ENCODE results near the gene UTF1.

DNA sequence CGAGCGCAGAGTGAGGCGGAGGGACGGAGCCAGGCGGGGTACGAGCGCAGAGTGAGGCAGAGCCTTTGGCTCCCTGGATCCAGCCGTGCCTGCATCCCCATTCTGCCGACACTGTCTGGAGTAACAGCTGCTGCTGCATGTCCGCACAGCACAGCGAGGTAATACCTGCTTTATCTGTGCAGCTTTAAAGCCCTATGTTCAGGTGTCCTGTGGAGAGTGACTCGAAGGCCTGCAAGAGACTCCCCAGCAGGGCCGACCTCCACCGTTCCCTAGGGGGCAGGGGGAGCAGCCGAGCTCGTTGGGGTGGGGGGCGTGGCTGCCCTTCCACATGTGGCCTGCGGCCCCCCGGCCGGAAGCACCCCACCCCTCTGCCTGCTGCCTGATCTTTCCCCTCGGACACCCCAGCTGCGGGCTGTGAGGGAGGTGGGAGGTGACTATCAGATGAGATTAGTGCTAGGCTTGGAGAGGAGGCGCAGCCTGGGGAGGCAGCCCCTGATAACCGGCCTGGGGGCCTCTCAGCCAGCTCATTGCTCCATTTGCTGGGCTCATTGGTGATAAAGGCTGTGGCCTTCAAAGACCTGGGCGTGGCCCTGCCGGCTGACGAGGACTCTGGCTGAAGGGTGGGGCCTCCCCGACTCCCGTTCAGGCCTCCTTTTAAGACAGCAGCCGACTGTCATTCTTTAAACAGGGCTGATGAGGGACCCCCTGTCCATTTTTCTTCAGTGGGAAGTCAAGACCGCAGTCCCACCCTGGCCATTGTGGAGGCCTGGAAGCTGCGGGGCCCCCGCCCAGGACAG lies 15.6 kb downstream of the UTF1 start:
- TF ChIP-seq, protein P1, sequence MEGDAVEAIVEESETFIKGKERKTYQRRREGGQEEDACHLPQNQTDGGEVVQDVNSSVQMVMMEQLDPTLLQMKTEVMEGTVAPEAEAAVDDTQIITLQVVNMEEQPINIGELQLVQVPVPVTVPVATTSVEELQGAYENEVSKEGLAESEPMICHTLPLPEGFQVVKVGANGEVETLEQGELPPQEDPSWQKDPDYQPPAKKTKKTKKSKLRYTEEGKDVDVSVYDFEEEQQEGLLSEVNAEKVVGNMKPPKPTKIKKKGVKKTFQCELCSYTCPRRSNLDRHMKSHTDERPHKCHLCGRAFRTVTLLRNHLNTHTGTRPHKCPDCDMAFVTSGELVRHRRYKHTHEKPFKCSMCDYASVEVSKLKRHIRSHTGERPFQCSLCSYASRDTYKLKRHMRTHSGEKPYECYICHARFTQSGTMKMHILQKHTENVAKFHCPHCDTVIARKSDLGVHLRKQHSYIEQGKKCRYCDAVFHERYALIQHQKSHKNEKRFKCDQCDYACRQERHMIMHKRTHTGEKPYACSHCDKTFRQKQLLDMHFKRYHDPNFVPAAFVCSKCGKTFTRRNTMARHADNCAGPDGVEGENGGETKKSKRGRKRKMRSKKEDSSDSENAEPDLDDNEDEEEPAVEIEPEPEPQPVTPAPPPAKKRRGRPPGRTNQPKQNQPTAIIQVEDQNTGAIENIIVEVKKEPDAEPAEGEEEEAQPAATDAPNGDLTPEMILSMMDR (IDR thresholded peaks at IDR 0.05): no peak
- no peak for TF ChIP-seq EP300 (IDR thresholded peaks at IDR 0.05)
